GM21717 (cell line): Measurements from ENCODE around the gene MFF.
A peak's percentile ranks its signal among the peaks of the same experiment; 100 is the strongest.

ENCODE experiments used
- ATAC-seq: cut with Tn5 transposase; IDR thresholded peaks from one replicate; pipeline ENCODE4 v1.9.1; 2021; ENCODE audit warnings: mild to moderate bottlenecking, moderate library complexity; ENCODE audit not compliant: unreplicated experiment

MFF gene, protein sequence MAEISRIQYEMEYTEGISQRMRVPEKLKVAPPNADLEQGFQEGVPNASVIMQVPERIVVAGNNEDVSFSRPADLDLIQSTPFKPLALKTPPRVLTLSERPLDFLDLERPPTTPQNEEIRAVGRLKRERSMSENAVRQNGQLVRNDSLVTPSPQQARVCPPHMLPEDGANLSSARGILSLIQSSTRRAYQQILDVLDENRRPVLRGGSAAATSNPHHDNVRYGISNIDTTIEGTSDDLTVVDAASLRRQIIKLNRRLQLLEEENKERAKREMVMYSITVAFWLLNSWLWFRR

DNA sequence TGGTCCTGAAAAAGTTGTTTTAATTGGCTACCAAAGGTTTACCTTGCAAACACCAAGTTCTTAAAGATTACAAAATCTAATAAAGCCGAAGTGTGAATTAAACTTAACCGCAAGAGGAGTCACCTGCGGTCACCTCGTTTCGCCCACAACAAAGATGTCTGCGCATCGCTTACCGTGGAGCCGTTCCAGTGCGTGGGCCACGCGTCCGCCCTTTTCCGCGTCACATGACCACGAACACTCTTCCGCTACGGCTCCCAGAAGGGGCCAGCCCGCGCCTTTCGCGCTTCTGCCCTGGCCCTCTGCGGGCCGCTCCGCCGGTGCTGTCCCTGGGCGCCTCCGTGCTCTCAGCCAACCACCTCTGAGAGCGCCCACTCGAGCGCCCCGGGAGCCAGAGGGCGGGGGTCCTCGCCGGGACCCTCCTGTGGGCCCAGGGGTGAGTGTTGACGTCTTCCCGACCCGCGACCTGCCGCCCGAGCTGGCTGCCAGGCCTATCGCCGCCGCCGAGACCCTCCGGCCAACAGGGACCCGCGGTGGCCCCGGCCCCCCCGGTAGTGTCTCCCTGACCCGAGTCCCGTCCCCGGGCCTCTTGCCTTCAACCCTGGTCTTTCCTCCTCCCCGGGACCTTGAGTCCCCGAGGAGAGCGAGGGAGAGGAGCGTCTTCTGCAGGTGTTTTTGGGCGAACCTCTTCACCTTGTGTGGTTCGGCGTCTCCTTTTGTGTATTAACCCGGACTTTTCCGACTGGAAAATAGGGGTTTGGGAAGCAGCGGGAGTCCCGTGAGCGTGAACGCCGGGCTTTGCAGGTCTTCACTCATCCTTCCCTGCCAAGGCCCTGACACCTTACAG, at the start of gene MFF:
Gene MFF (plus strand): TSS at position 257 of the 844 bp plus-strand sequence. CDS start 5,415 bp downstream, outside the sequence.
- ATAC-seq, result peak; percentile 97

DNA sequence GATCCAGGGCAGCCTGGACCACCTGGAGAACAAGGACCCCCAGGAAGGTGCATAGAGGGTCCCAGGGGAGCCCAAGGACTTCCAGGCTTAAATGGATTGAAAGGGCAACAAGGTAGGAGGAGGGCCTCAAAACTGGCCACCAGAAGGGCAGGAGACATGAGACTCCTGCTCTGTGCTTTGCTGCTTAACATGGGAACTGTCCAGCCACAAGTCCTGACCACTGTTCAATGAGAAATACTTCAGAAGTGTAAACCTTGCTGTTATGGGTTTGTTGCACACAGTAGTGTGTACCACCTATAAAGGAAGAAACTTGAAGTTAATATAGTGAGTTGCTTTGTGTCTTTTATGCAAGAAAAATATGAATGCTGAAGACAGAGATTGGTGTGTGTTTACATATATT, 44.2 kb upstream of the MFF start:
- ATAC-seq, result no peak

DNA sequence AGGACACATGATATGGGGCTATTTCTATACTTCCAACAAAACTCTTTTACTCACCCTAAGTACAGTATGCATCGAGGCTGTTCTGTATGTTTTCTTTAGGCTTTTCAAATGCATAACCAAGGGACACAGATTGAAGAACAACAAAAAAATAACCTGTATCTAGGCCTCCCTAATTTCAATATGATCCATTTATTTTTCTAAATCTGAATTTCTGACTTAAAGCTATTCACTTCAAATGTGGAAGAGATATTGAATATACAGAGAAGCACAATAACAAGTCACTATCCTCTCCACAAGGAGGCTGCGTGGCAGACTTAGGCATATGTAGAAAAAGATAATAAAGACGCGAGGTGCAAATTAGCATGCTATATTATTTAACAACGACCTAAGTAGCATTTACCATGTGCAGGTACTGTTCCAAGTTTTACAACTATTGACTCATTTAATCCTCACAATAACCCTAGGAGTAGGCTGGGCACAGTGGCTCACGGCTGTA, 39.3 kb upstream of the MFF start:
- ATAC-seq, result no peak

DNA sequence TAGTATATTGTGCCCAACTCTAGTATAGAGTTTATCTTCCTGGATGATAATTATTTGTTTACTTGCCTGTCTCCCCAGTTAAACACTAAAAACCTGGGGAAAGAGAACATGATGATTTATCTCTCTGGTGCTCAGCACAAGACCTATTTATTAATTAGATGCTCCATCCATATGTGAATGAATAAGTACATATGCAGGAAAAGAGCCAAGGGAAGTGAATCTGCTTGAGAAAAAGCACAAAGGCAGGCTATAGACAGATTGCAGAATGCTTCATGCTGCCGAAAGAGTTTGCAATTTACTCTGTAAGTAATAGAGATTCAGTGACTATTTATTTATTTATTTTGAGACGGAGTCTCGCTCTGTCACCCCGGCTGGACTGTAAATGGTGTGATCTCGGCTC, 37.3 kb upstream of the MFF start:
- no peak for ATAC-seq

DNA sequence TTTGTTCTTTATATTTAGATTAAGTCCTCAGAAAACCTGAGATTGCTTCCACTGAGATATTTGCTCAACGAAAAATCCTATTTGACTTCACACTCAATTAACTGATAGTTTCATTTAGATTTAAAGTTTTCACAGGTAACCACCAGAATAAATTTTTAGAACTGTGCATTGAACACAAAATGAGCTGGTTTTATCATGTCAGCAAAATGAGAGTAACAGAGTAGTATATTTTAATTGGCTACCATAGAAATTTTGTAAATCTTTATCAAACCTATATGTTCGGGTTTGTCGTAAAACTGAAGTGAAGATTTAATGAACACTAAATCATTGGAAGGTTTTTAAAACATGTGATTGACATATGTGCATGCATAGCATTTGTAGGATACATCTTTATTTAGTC, 32.7 kb upstream of the MFF start:
- no peak for ATAC-seq

DNA sequence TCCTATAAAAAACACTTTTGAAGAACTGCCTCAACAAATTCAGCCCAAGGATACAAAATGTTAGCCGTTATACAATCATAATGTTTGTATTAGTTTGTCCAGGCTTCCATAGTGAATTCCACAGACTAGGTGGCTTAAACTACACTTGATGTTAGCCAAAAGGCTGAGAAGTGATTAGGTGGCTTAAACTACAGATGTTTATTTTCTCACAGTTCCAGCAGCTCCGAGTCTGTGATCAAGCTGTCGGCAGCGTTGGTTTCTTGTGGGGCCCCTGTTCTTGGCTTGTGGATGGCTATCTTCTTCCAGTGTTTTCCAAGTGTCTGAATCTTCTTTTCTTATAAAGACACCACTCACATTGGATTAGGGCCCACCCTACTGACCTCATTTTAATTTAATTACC, 31.5 kb upstream of the MFF start:
- ATAC-seq, result no peak

DNA sequence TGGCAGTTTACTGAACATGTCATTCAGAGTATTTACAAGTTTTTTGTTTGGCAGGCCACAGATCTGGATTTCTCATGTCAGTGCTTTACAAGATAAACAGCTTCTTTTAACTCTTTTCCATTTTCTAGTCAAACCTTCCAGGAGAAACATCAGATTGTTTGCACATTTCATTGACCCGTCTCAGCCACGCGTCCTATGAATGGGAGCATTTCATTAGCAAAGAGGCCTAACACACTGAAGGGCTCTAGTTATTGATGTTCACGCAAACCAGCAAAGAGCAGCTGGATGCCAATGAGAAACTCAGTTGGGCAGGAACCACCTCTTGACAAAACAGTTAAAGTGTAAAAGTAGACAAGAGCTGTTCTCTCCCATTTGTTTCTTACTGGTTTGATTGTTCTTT, 29.2 kb upstream of the MFF start:
- no peak for ATAC-seq

DNA sequence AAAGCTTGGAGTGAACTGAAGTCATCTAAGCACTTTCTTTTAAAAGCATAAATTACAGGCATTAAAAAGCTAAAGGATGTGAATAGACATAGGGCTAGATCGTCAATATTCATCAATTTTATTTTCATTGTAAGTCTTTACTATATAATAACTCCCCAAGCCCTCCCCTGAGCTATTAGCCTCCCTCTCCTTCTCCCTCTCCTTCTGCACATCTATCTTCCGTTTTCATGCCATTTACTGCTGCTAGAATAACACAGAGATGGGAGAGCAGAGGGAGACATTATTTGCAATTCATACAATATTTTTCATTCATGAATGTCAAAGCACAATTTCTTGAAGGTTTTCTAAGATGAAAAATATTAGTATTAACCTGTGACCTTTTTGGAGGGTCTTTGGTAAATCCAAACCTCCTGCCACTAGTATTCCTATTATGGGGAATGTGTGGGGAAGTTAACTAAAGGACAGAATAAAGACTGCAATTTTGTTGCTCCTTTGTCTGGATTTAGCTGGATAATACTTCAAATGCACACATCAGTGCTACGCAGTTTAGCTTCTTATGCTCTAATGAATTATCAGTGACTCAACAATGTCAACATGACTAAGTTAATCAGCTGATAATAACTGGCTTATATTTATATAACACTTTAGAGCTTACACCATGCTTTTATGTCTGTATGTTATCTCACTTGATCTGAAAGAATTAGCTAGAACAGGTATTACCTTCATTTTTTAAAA, 28.2 kb upstream of the MFF start:
- no peak for ATAC-seq

DNA sequence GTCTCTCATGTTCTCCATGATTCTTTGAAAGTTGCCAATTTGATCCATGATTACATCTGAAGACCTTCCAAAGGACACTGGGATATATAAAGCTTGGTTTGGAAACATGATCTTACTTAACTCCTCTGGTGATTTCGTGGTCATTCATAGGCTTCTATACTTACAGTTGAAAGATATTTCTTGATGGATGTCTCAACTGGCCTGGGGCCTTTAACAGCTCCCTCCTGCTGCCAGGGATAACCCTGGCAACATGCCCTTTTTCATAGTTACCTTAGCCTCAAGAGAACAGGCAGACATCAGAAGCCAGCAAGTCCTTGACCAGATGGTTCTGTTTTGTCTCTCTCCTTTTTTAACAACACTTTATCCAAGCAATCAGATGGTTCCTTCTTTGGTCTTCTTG, 23.5 kb upstream of the MFF start:
- ATAC-seq, result no peak

DNA sequence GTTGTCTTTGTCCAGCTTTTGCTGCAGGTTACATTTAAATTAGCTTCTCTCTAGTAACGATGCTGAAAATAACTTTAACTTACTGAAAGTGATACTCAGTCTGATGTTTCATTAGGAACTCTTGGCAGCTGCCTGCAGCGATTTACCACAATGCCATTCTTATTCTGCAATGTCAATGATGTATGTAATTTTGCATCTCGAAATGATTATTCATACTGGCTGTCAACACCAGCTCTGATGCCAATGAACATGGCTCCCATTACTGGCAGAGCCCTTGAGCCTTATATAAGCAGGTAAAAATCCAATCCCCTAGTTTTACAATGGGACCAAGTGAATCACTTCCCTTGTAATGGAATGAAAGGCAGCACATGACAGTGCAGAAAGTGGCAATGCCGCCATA, 16.3 kb upstream of the MFF start:
- peak; percentile 94 for ATAC-seq

DNA sequence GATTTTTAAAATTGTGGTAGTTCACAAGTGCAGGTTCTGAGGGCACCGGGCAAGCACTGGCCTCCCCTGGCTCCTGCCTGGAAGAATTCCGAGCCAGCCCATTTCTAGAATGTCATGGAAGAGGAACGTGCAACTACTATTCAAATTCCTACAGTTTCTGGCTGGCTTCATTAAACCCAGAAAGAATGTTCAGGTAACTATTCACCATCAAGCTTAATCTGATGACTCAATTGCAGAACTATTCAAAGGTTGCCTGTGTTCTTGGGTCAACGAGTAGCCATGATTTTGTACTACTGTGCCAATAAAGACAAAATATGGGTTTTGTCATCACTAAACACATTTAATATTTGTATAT, 14.3 kb upstream of the MFF start:
- no peak for ATAC-seq

DNA sequence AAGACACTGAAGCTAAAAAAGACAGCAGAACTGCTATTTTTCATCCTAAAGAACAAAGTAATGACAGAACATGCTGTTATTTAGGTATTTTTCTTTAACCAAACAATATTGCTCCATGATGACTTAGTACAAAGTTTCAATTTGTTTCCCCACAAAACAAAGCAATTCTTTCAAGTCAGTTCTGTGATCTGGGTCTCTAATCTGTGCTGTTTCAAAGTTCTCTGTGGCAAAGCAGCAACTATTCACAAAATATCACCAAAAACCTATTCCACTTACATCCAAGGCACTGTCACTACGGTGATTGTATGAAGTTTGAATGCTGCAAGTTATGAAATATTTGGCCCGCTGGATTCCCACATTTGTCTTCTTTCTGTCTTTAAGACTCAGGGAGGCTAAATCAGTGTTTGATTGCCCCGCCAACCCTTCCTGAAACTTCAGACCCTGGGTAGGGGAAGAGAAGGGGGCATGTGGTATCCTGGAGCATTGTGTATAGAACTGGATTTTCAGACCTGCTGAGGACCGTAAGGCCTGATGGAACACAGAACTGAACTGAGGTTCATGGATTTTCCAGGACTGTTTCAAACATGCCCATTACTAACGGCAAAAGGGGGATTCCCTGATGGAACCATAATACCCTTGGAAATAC, 13.1 kb upstream of the MFF start:
- ATAC-seq, result no peak

DNA sequence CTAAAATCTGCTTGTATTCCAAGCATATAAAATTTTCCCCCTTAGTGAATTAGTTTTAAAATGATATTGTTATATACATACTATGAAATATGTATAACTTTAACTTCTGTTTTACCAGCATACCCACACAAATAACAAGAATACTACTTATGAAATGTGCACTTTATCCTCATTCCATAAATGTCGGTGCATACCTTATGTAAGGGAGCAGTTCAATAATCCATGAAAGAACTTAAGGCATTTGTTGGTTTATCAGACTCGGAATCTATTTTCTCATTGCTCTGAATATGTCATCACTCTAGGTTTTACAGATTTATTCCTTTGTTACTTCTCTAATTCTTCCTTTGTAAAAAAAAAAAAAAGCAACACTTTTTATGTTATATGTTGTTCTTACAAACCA, 12.5 kb upstream of the MFF start:
- ATAC-seq, result no peak

DNA sequence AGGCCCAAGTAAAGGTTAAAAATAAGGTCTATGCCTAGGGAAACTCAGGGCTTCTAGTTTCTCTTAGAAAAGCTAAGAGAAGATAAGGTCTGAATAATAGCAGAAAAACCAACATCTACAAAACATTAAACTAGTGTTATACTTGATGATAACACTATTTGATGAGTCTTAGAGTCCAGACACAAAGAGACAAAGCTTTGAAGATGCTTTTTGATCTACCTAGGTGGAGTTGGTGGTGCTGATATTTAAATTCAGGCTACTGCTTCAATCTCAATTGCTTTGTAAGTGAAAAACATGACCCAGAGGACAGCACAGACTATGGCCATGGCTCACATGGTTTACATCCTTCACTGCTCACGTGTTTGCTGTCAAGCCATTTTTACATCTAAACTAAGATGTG, 11.7 kb upstream of the MFF start:
- no peak for ATAC-seq

DNA sequence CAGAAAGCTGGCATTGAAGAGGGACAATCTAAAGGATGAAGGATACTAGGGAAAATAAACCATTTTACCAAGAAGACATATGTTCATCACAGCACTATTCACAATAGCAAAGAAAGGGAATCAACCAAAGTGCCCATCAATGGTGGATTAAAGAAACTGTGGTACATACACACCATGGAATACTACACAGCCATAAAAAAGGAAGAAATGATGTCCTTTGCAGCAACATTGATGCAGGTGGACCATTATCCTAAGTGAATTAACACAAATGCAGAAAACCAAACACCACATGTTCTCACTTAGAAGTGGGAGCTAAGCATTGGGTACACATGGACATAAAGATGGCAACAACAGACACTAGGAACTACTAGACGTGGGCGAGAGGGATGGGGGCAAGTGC, 7.2 kb upstream of the MFF start:
- ATAC-seq, result no peak

DNA sequence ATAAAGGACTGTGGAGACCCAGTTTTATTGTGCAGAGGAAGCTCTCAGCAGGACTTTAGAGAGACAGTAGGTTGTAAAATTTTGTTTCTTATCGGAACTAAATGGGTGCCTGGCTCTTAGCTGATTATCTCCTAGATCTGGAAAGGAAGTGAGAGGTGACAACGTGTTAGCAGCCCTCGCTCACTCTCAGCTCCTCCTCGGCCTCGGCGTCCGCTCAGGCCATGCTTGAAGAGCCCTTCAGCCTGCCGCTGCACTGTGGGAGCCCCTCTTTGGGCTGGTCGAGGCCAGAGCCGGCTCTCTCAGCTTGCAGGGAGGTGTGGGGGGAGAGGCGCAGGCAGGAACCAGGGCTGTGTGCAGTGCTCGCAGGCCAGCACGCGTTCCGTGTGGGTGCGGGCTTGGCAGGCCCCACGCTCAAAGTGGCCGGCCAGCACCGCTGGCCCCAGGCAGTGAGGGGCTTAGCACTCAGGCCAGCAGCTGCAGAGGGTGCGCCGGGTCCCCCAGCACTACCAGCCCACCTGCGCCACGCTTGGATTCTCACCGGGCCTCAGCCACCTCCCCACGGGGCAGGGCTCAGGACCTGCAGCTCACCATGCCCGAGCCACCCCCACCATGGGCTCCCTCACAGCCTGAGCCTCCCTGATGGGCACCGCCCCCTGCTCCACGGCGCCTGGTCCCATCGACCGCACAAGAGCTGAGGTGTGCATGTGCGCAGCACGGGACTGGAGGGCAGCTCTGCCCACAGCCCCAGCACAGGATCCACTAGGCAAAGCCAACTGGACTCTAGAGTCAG, 4.6 kb upstream of the MFF start:
- no peak for ATAC-seq

DNA sequence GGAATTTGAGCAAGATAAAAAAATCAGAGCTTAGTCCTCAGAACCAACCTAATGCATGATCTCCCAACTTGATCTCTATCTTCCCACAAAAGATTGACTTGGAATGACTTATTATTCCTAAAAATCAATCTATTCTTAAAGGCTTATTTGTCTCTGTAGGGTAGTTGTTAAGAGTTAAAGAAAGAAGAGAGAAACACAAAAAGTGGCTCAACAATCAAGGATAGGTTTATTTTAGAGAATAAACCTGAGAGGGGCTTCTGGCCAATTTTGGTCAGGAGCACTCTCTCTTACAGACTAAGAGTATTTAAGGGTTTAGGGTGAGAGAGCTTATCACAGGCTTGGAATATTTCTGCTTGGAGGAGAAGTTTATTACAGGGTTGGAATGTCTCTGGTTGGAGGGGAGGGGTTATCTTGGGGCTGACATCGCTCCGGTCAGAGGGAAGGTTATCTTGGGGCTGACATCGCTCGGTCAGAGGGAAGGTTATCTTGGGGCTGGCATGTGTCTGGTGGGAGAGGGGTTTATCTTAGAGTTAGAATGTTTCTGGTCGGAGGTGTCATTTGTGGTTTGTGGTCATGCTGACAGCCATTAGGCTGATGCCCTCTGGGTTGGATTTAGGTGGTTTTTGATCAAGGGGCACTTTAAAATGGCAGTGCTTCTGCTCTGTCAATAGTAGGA, 2.4 kb upstream of the MFF start:
- no peak for ATAC-seq

DNA sequence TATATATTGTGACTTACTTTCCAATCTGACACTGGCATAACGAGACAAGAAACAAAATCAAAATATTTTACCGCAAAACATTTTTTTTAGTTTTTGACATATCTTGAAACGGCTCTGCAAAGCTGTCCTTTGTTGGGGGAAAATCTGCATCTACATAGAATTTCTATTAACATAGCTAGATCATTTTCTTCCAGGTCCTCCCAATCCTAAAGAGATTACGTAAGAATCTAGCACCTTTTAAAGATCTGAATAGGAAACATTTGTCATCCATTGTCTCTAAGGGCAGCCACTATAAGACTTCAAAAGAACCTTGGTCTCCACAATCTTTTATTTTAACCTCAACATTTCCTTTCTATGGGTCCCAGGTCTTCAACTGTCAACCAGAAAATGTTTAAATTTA, 1.2 kb upstream of the MFF start:
- ATAC-seq, result no peak

DNA sequence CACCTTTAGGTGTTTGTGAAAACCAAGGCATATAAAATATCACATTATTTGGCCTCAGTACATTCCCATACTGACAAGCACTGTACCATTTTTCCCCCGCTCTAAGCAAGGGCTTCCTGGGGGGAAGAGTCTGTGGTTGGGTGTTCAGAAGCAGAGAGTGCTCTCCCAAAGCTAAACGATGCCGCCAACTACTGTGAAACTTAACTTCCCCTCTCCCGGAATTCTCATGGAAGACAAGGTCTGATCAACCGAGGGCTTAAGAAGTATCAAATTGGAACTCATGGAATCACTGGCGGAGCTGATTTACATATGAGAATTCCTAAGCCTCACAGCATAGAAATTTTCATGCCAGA, 433 bp upstream of the MFF start:
- ATAC-seq, result peak; percentile 16

DNA sequence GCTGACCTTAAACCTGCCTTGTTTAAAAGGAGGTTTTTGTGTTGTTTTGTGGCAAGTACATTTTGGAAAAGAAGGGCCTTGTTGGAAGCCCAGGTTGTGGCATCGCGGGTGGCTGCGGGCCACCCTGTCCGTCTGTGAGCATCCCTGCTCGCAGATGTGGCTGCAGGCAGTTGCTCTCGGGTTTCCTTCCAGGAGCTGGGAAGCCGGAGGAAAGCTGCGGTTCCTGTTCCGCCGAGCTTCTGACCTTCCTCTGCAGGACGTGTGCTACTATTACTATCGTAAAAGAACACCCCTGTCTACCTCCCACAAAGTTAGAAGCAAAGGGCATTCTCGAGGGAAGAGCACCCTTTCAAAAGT, 766 bp downstream of the MFF start:
- peak; percentile 14 for ATAC-seq
